HepG2 (cell line): ENCODE data around the gene S100A7. TPM values are rescaled to one million over a fixed set of nuclear protein-coding genes. Genes with fewer than 3 reads are reported as not detected.

Experiments
- ARHGAP35 ChIP-seq: sonication (generic); formaldehyde crosslinking; IDR thresholded peaks from 2 replicates; pipeline ENCODE4 v1.9.0; 2022; ENCODE audit warnings: mild to moderate bottlenecking, inconsistent platforms, moderate library complexity, missing genetic modification reagents, borderline replicate concordance
- ASH2L ChIP-seq: fragments of 300-600, 200-600 bp; sonication (generic); IDR thresholded peaks from 2 replicates; pipeline ENCODE4 v1.7.0; 2017; ENCODE audit warnings: low read depth, mild to moderate bottlenecking, moderate library complexity, mixed read lengths, low read length; ENCODE audit not compliant: insufficient read length
- CCAR2 ChIP-seq: fragments of 200-400 bp; formaldehyde crosslinking; optimal IDR thresholded peaks from 2 replicates; pipeline ENCODE3; 2018; ENCODE audit warnings: low read depth, mild to moderate bottlenecking, low read length, moderate library complexity
- ELF3 ChIP-seq: IDR thresholded peaks from 2 replicates; pipeline ENCODE4 v1.6.1; 2016; ENCODE audit warnings: missing genetic modification reagents, missing compliant biosample characterization
- ESRRA ChIP-seq: sonication (generic); formaldehyde crosslinking; IDR thresholded peaks from 2 replicates; pipeline ENCODE4 v1.5.1; 2020; ENCODE audit warnings: mild to moderate bottlenecking, low read depth, missing genetic modification reagents
- HES4 ChIP-seq: sonication (generic); formaldehyde crosslinking; IDR thresholded peaks from 2 replicates; pipeline ENCODE4 v1.9.0; 2021; ENCODE audit warnings: mild to moderate bottlenecking, missing genetic modification reagents, borderline replicate concordance
- HOXA3 ChIP-seq: sonication (generic); formaldehyde crosslinking; IDR thresholded peaks from 2 replicates; pipeline ENCODE4 v1.5.0; 2020; ENCODE audit warnings: missing genetic modification reagents
- IKZF1 ChIP-seq: fragments of 450-650 bp; IDR thresholded peaks from 2 replicates; pipeline ENCODE4 v1.7.1; 2016
- KDM2A ChIP-seq: sonication (generic); formaldehyde crosslinking; IDR thresholded peaks from 2 replicates; pipeline ENCODE4 v1.4.0; 2020; ENCODE audit warnings: low read depth, missing genetic modification reagents, borderline replicate concordance
- MZF1 ChIP-seq: sonication (generic); formaldehyde crosslinking; IDR thresholded peaks from 2 replicates; pipeline ENCODE4 v1.8.1; 2023; ENCODE audit warnings: mild to moderate bottlenecking, missing genetic modification reagents, borderline replicate concordance
- NFIB ChIP-seq: sonication (generic); formaldehyde crosslinking; IDR thresholded peaks from 2 replicates; pipeline ENCODE4 v1.9.0; 2021; ENCODE audit warnings: missing genetic modification reagents, mild to moderate bottlenecking, borderline replicate concordance
- PATZ1 ChIP-seq: sonication (generic); formaldehyde crosslinking; IDR thresholded peaks from 2 replicates; pipeline ENCODE4 v1.4.0; 2020; ENCODE audit warnings: missing genetic modification reagents
- SMAD3 ChIP-seq: sonication (generic); formaldehyde crosslinking; IDR thresholded peaks from 2 replicates; pipeline ENCODE4 v1.4.0; 2020; ENCODE audit warnings: missing genetic modification reagents
- TARDBP ChIP-seq: sonication (generic); formaldehyde crosslinking; IDR thresholded peaks from 2 replicates; pipeline ENCODE4 v1.8.0; 2022; ENCODE audit warnings: mild to moderate bottlenecking, missing genetic modification reagents
- ZBED4 ChIP-seq: sonication (generic); formaldehyde crosslinking; IDR thresholded peaks from 2 replicates; pipeline ENCODE4 v1.4.0; 2020; ENCODE audit warnings: missing genetic modification reagents, borderline replicate concordance
- ZBTB21 ChIP-seq: sonication (generic); formaldehyde crosslinking; IDR thresholded peaks from 2 replicates; pipeline ENCODE4 v1.4.0; 2020; ENCODE audit warnings: missing genetic modification reagents
- ZBTB25 ChIP-seq: IDR thresholded peaks from 2 replicates; pipeline ENCODE4 v1.6.1; 2018; ENCODE audit warnings: missing genetic modification reagents
- ZNF12 ChIP-seq: sonication (generic); formaldehyde crosslinking; IDR thresholded peaks from 2 replicates; pipeline ENCODE4 v1.5.0; 2020; ENCODE audit warnings: missing genetic modification reagents
- ZNF549 ChIP-seq: sonication (generic); formaldehyde crosslinking; IDR thresholded peaks from 2 replicates; pipeline ENCODE4 v1.5.0; 2020; ENCODE audit warnings: missing genetic modification reagents
- polyA plus RNA-seq, 8 experiments: library from polyadenylated mRNA; depleted of rRNA in 3 of 8; stranded (reverse) in 7 of 8; unstranded in 1 of 8; fragments of >200 nt; fragmentation: Illumina TruSeq in 4 of 8; extraction: Trizol in 4 of 8; gene quantifications; 2 replicates each; pipeline versions ENCODE4 v1.2.1 to v1.2.3, GENCODE V29; 2011 to 2016; ENCODE audit warnings: low read depth in 4 of 8, missing spikeins in 1 of 8, mixed read lengths in 1 of 8; ENCODE audit not compliant: insufficient read depth in 1 of 8
- total RNA-seq, 5 experiments: library from RNA; depleted of rRNA; stranded (reverse); fragments of >200 nt; fragmentation: Illumina TruSeq; extraction: Trizol; gene quantifications; 2 replicates each; pipeline ENCODE4 v1.2.3, GENCODE V29; 2016; ENCODE audit warnings: low read depth in 1 of 5
- TF ChIP-seq, protein P1 (sequence below): sonication (generic); formaldehyde crosslinking; conservative IDR thresholded peaks from 2 replicates; pipeline ENCODE4 v1.4.0; 2020; ENCODE audit warnings: missing genetic modification reagents

Gene S100A7
- total and polyA plus RNA-seq, 2 of the 13 experiments (the other 11 are each of a cell fraction or from before 2014, with no cell fraction given) = not detected

GRCh38 chr1:153465811-153466636 lies 5.6 kb upstream of the S100A7 start (continued):
- TF ChIP-seq ZBTB25 = no peak
- no peak for TF ChIP-seq HES4 (CRISPR knock-in tag)
- no peak for TF ChIP-seq TARDBP (CRISPR knock-in tag)
- TF ChIP-seq ZNF549 (CRISPR knock-in tag) = no peak
- no peak for TF ChIP-seq NFIB (CRISPR knock-in tag)
- TF ChIP-seq ELF3 (CRISPR knock-in tag) = no peak
- no peak for TF ChIP-seq ESRRA
- no peak for TF ChIP-seq IKZF1
- TF ChIP-seq, protein P1, sequence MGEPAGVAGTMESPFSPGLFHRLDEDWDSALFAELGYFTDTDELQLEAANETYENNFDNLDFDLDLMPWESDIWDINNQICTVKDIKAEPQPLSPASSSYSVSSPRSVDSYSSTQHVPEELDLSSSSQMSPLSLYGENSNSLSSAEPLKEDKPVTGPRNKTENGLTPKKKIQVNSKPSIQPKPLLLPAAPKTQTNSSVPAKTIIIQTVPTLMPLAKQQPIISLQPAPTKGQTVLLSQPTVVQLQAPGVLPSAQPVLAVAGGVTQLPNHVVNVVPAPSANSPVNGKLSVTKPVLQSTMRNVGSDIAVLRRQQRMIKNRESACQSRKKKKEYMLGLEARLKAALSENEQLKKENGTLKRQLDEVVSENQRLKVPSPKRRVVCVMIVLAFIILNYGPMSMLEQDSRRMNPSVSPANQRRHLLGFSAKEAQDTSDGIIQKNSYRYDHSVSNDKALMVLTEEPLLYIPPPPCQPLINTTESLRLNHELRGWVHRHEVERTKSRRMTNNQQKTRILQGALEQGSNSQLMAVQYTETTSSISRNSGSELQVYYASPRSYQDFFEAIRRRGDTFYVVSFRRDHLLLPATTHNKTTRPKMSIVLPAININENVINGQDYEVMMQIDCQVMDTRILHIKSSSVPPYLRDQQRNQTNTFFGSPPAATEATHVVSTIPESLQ (CRISPR knock-in tag) = no peak
- TF ChIP-seq ARHGAP35 (CRISPR knock-in tag) = no peak
- no peak for TF ChIP-seq SMAD3 (CRISPR knock-in tag)
- no peak for TF ChIP-seq ZBED4 (CRISPR knock-in tag)
- TF ChIP-seq ZBTB21 = no peak
- TF ChIP-seq MZF1 (CRISPR knock-in tag) = no peak
- no peak for TF ChIP-seq ZNF12 (CRISPR knock-in tag)
- 0 out of 2 replicates have a peak, but pooled peaks have one; percentile 20 for TF ChIP-seq HOXA3 (CRISPR knock-in tag)
- no peak for TF ChIP-seq ASH2L
- no peak for TF ChIP-seq PATZ1 (CRISPR knock-in tag)
- TF ChIP-seq KDM2A (CRISPR knock-in tag) = 0 out of 2 replicates have a peak, but pooled peaks have one; percentile 31
- no peak for TF ChIP-seq CCAR2
